Kidney glomerular epithelial cell (primary cell): ENCODE measurements around the gene CACNA1C.

Experiments used
- DNase-seq: peaks from one replicate; lab custom pipeline; 2025; lab: John Stamatoyannopoulos, UW

The CACNA1C gene

GRCh38 chr12:2457215-2457932 is 404.6 kb downstream of the CACNA1C start:
- no peak for DNase-seq

- DNase-seq: no peak
Measured at GRCh38 chr12:2457933-2458414, 405.2 kb downstream of the CACNA1C start.

DNA sequence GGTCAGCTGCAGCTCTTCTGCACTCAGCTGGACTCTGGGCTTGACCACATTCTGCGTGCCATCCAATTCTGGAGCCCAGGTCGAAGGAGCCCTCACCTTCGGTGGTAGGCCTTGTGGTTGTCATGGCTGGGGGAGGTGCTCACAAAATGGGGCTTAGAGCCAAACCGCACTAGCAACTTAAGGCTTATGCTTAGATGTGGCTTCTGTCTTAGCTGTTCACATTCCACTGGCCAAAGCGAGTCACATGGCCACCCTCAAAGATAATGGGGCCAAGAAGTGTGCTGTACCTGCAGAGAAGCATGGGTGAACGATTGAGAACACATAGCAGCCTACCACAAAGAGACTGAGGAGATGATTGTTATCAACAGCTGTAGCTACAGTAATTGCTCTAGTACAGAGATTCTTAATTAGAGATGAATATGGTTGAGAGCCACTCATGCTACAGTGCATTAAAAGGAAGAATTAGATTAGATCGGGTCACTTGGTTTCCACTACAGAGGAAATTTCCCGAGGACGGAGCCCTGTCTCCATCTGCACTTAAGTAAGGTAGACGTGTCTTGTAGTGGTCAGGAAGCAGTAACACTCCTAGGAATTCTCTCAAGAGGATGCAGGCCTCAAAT is 407.4 kb downstream of the CACNA1C start:
- DNase-seq: no peak

GRCh38 chr12:2461046-2461445 is 408.3 kb downstream of the CACNA1C start:
- DNase-seq: no peak

- DNase-seq: no peak
Measured at GRCh38 chr12:2461645-2462044, 408.9 kb downstream of the CACNA1C start.

DNA sequence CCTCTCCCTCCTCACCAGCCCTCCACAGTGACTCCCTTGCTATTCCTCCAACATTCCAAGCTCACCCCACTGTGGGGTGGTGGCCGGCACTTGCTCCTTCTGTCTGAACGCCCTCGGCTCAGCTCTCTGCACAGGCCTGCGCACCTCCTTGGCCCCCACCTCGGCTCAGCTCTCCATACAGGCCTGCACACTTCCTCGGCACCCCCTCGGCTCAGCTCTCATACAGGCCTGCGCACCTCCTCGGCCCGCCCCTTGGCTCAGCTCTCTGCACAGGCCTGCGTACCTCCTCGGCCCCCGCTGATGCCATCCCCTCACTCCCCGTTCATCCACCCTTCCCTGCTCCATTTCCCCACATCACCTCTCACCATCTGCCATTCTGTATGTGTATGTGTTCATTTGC is 409.3 kb downstream of the CACNA1C start:
- DNase-seq: no peak

GRCh38 chr12:2463719-2464118 is 410.9 kb downstream of the CACNA1C start:
- no peak for DNase-seq

GRCh38 chr12:2465681-2466080 is 412.9 kb downstream of the CACNA1C start:
- no peak for DNase-seq

GRCh38 chr12:2466211-2466610 is 413.4 kb downstream of the CACNA1C start:
- DNase-seq: no peak

DNA sequence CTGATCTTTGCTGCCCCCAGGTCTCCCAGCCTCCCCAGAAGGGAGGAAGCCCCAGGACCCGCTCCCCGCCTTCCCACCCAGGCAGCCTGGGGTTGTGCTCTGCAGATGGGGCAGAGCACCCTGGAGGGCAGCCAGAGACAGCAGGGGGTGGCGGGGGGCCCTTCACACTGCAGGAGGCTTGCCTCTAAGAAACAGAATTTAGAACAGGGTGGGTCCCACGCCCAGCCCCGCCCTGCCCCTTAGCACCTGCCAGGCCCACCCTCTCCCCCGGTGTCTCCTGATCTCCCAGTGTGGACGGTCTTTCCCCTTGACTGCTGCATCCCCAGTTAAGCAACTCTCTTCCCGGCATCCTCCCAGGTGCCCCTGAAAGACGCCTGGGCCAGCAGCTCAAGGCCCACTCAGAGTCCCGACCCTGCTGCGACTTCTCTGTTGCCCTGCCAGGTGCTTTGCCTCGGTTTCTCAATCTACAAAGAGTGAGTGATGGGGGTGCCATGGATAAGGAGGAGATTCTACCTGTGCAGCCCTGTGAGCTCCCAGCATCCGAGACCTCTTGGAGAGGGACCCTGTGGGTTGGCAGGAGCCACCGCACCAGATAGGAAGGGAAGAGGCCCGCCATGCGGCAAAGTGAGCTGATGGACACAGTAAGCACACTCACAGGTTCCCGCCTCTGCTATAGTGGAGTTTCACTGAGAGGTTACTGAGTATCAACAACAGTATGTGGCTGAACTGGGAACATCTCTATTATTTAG is 414.8 kb downstream of the CACNA1C start:
- DNase-seq: no peak

DNA sequence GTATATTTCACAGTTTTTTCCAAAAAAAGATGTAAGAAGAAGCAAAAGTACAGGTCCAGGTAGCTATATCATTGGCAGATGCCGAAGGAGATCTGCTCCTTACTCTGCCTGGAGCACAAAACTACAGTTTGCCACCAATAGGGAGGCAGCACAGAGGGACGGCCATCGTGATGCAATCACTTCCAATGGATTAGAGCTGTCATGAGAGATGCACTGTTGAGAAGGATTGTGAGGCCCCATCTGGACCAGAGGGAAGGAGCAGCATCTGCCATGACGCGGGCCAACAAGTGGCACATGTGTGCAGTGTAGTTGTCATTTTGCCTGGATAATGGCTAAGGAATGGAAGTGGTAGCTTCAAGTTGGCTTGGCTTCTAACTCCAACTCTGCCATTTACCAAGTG is 423.2 kb downstream of the CACNA1C start:
- no peak for DNase-seq

- no peak for DNase-seq
Measured at GRCh38 chr12:2477009-2477766, 424.4 kb downstream of the CACNA1C start.

DNA sequence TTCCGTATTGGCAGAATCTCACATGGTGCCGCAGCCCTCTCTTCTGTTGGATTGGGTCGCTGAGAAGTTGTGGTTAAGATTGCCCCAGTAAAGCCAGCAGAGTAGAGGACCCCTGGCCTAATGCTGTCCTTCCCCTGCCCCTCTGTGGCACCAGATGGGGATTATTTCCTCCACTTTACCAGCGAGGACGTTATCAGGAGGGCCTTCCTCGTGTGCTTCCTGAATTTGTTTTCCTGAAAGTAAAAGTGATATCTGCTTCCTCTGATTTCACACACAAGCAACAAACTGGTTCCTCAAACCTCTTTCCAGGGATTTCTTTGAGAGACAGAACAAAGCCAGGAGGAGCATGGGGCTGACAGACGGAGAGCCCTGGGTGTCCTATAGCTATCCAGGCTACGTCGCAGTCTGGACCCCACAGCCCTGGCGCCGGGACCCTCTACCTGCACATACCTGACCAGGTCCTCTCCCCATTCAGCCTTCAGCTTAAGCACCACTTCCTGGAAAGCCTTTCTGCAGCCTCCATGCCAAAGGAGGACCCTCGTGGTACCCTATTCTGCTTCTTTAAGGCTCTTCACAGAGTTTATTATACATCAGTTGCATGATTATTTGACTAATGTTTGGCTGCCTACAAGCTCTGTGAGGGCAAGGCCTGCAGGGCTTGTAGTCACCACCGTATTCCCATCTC is 427.2 kb downstream of the CACNA1C start:
- DNase-seq: no peak

DNA sequence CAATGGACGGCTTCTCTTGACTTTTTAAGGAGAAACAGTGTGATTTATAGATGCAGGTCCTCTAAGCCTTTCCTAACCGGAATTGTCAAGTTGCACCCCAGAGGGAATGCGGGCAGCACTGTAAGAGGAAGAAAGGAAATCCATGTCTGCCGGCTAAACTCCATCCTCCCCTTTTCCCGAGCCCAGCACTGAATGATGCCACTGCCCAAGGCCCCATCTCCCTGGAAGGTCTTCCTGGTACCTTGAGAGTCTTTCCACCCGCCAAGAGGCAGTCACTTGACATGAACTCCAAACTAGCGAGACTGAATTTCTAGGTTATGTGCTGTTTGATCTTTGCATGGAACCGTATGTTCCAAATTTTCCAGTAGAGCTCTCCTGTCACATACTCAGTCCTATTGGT is 428.6 kb downstream of the CACNA1C start:
- no peak for DNase-seq

DNA sequence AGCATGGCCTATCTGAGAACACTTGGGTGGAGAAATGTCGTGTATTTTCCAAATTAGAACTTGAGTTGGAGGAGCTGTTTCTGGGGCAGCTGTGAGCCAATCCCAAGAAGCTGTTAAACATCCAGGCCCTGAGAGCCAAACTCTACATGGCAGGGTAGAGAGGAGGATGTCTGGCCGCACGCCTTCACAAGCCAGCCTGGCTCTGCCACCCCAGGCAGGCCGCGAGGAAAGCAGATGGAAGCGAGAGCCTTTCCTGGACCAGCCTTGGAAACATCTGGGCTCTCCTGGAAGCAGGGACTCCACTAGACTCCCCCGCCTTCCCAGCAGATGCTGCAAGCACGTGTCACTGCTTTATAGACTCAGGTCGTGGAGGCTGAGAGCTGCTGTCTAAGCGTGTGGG is 429.2 kb downstream of the CACNA1C start:
- no peak for DNase-seq

DNA sequence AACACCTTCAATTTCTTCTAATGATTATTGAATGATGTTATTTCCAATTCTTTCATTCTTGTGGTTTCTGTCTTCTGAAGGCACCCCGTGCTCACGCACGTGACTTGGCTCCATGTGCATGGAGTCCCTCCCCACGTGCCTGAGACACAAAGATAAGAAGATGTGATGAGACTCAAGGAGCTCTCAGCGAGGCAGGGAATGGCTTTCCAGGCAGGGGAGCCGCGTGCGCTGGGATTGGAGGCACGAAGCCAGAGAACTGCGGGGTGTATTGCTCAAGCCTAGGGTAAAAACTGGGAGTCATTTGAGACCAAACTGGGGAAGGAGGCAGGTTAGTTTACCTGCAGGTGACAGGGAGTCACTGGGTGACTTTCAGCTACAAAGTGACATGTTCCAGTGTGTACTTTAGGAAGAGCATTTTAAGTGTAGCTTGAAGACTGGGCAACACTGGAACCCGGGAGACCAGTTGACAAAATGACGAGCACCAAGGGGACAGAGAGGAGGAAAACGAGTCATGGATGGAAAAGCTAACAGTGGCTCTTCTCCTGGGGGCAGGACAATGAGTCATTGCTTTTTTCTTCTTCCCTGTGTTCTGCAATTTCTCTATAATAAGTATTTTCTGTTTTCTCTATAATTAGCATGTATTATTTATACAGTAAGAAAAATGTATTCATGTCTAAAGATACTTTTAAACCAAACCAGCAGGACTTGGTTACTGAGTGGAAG is 430.3 kb downstream of the CACNA1C start:
- DNase-seq: no peak

GRCh38 chr12:2483713-2484112 is 430.9 kb downstream of the CACNA1C start:
- no peak for DNase-seq

DNA sequence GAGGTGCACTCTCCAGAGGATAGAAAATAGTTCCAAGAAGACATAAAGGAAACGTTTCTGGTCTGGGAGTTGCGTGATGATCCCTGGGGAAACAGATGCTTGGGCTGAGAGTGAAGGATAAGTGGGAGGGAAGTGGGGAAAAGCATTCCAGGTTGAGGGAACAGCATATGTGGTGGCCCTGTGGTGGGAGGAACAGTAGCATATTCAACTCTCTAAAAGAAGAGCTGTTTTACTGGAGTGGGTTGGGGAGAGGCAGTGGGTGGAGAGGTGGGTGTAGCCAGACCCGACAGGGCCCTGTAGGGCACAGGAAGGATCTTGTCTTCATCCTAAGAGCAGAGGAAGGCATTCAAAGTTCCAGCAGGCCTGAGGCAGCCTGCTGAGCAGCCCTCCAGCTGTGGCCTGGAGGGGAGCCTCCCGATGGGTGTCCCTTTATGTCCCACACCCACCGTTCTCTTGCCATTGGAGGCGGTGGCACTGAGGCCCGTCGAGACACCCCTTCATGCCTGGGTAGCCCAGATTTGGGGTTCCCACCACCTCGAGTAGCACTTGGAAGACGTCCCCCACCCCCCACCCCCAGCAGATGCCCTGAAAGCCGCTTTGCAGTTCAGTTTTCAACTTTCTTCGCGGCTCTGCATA is 431.5 kb downstream of the CACNA1C start:
- no peak for DNase-seq

GRCh38 chr12:2485681-2486080 is 432.9 kb downstream of the CACNA1C start:
- no peak for DNase-seq

GRCh38 chr12:2486796-2487195 is 434.0 kb downstream of the CACNA1C start:
- DNase-seq: no peak

DNA sequence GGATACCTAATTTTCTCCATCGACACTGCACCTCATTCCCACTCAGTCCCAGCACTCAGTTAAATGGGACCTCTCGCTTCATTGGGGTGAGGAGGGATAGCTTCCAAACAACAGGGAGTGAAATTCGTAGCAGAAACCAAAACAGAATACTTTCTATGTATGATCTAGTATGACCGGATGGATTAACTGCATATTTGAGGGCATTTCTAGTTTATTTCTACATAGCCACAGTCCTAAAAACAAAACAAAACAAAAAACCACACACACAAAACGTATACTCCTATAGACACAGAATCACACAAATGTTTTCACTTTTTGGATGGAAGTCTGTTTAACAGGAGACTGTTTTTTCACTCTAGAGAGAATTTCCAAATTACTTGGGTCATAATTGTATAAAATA is 434.5 kb downstream of the CACNA1C start:
- no peak for DNase-seq
